HEK293 (cell line): Measurements from ENCODE around the gene YDJC.

Experiments used
- HOXA7 ChIP-seq: sonication (generic); formaldehyde crosslinking; IDR thresholded peaks from 2 replicates; pipeline ENCODE4 v1.8.1; 2022; ENCODE audit warnings: missing genetic modification reagents, borderline replicate concordance
- KLF9 ChIP-seq: fragments of 450-650 bp; formaldehyde crosslinking; IDR thresholded peaks from 2 replicates; pipeline ENCODE4 v1.5.1; 2016; ENCODE audit warnings: missing biosample characterization, missing genetic modification characterization, low read depth
- MYNN ChIP-seq: fragments of 450-650 bp; formaldehyde crosslinking; IDR thresholded peaks from 2 replicates; pipeline ENCODE4 v1.5.1; 2016; ENCODE audit warnings: missing biosample characterization, missing genetic modification characterization, borderline replicate concordance
- OVOL3 ChIP-seq: fragments of 450-650 bp; formaldehyde crosslinking; IDR thresholded peaks from 2 replicates; pipeline ENCODE4 v1.5.1; 2016; ENCODE audit warnings: missing biosample characterization, missing genetic modification characterization
- SETDB1 ChIP-seq: IDR thresholded peaks from one replicate; pipeline ENCODE4 v1.6.1; 2017; ENCODE audit warnings: mild to moderate bottlenecking, low read length, moderate library complexity, mixed read lengths; ENCODE audit not compliant: insufficient read length
- TSHZ1 ChIP-seq: fragments of 450-650 bp; formaldehyde crosslinking; IDR thresholded peaks from 2 replicates; pipeline ENCODE4 v1.5.1; 2016; ENCODE audit warnings: missing biosample characterization, missing genetic modification characterization, borderline replicate concordance
- ZEB2 ChIP-seq: fragments of 450-650 bp; formaldehyde crosslinking; IDR thresholded peaks from 2 replicates; pipeline ENCODE4 v1.5.1; 2016; ENCODE audit warnings: missing biosample characterization, missing genetic modification characterization
- ZFP3 ChIP-seq: fragments of 450-650 bp; formaldehyde crosslinking; IDR thresholded peaks from 2 replicates; pipeline ENCODE4 v1.5.1; 2016; ENCODE audit warnings: low read depth, missing biosample characterization, missing genetic modification characterization
- ZFP37 ChIP-seq: fragments of 450-650 bp; formaldehyde crosslinking; IDR thresholded peaks from 2 replicates; pipeline ENCODE4 v1.5.1; 2016; ENCODE audit warnings: missing biosample characterization, missing genetic modification characterization
- ZNF121 ChIP-seq: fragments of 450-650 bp; formaldehyde crosslinking; IDR thresholded peaks from 2 replicates; pipeline ENCODE4 v1.5.1; 2016; ENCODE audit warnings: missing biosample characterization, missing genetic modification characterization
- ZNF148 ChIP-seq: fragments of 450-650 bp; formaldehyde crosslinking; IDR thresholded peaks from 2 replicates; pipeline ENCODE4 v1.5.0; 2017; ENCODE audit warnings: missing biosample characterization, missing genetic modification characterization, borderline replicate concordance
- ZNF155 ChIP-seq: fragments of 450-650 bp; formaldehyde crosslinking; IDR thresholded peaks from 2 replicates; pipeline ENCODE4 v1.5.1; 2016; ENCODE audit warnings: missing biosample characterization, missing genetic modification characterization
- ZNF16 ChIP-seq: fragments of 450-650 bp; formaldehyde crosslinking; IDR thresholded peaks from 2 replicates; pipeline ENCODE4 v1.5.1; 2016; ENCODE audit warnings: low read depth, missing biosample characterization, missing genetic modification characterization
- ZNF19 ChIP-seq: fragments of 450-650 bp; formaldehyde crosslinking; IDR thresholded peaks from 2 replicates; pipeline ENCODE4; 2016; ENCODE audit warnings: missing biosample characterization, missing genetic modification characterization, low read depth
- ZNF211 ChIP-seq: fragments of 450-650 bp; formaldehyde crosslinking; IDR thresholded peaks from 2 replicates; pipeline ENCODE4 v1.5.1; 2016; ENCODE audit warnings: low read depth, missing biosample characterization, missing genetic modification characterization
- ZNF214 ChIP-seq: fragments of 450-650 bp; formaldehyde crosslinking; IDR thresholded peaks from 2 replicates; pipeline ENCODE4 v1.5.1; 2017; ENCODE audit warnings: missing biosample characterization, mild to moderate bottlenecking, missing genetic modification characterization, borderline replicate concordance
- ZNF335 ChIP-seq: fragments of 450-650 bp; formaldehyde crosslinking; conservative IDR thresholded peaks from 2 replicates; pipeline ENCODE4 v1.5.1; 2016; ENCODE audit warnings: missing biosample characterization, missing genetic modification characterization
- ZNF341 ChIP-seq: fragments of 450-650 bp; formaldehyde crosslinking; IDR thresholded peaks from 2 replicates; pipeline ENCODE4; 2016; ENCODE audit warnings: low read depth, missing biosample characterization, missing genetic modification characterization
- ZNF350 ChIP-seq: fragments of 450-650 bp; formaldehyde crosslinking; IDR thresholded peaks from 2 replicates; pipeline ENCODE4 v1.5.0; 2017; ENCODE audit warnings: missing biosample characterization, mild to moderate bottlenecking, missing genetic modification characterization
- ZNF366 ChIP-seq: fragments of 450-650 bp; formaldehyde crosslinking; conservative IDR thresholded peaks from 2 replicates; pipeline ENCODE4 v1.5.1; 2016; ENCODE audit warnings: missing biosample characterization, missing genetic modification characterization
- ZNF449 ChIP-seq: fragments of 450-650 bp; formaldehyde crosslinking; IDR thresholded peaks from 2 replicates; pipeline ENCODE4 v1.5.1; 2017; ENCODE audit warnings: missing biosample characterization, mild to moderate bottlenecking, missing genetic modification characterization, moderate library complexity
- ZNF529 ChIP-seq: fragments of 450-650 bp; formaldehyde crosslinking; IDR thresholded peaks from 2 replicates; pipeline ENCODE4 v1.5.1; 2017; ENCODE audit warnings: missing genetic modification characterization, missing biosample characterization; ENCODE audit not compliant: insufficient replicate concordance
- ZNF561 ChIP-seq: fragments of 450-650 bp; IDR thresholded peaks from 2 replicates; pipeline ENCODE4 v1.5.1; 2018; ENCODE audit warnings: missing biosample characterization, missing genetic modification characterization, borderline replicate concordance
- ZNF624 ChIP-seq: fragments of 450-650 bp; formaldehyde crosslinking; IDR thresholded peaks from 2 replicates; pipeline ENCODE4 v1.5.1; 2017; ENCODE audit warnings: missing biosample characterization, missing genetic modification characterization
- ZNF645 ChIP-seq: fragments of 450-650 bp; formaldehyde crosslinking; IDR thresholded peaks from 2 replicates; pipeline ENCODE4; 2016; ENCODE audit warnings: missing biosample characterization, missing genetic modification characterization
- ZNF704 ChIP-seq: fragments of 450-650 bp; formaldehyde crosslinking; IDR thresholded peaks from 2 replicates; pipeline ENCODE4 v1.5.1; 2016; ENCODE audit warnings: missing biosample characterization, missing genetic modification characterization
- ZNF768 ChIP-seq: fragments of 450-650 bp; formaldehyde crosslinking; IDR thresholded peaks from 2 replicates; pipeline ENCODE4 v1.5.1; 2018; ENCODE audit warnings: missing biosample characterization, mild to moderate bottlenecking, missing genetic modification characterization
- ZNF843 ChIP-seq: fragments of 450-650 bp; formaldehyde crosslinking; IDR thresholded peaks from 2 replicates; pipeline ENCODE4 v1.5.1; 2016; ENCODE audit warnings: missing biosample characterization, missing genetic modification characterization
- ZSCAN23 ChIP-seq: fragments of 450-650 bp; formaldehyde crosslinking; IDR thresholded peaks from 2 replicates; pipeline ENCODE4 v1.5.1; 2016; ENCODE audit warnings: missing biosample characterization, missing genetic modification characterization
- ZSCAN30 ChIP-seq: fragments of 450-650 bp; IDR thresholded peaks from 2 replicates; pipeline ENCODE4 v1.5.1; 2018; ENCODE audit warnings: missing biosample characterization, mild to moderate bottlenecking, missing genetic modification characterization, moderate library complexity

YDJC gene

GRCh38 chr22:21642584-21643448 lies 13.0 kb upstream of the YDJC start (continued):
- TF ChIP-seq ZNF19 (tag by site-specific recombination), result no peak
- TF ChIP-seq ZEB2, result 0 out of 2 replicates have a peak, but pooled peaks have one; percentile 24
- TF ChIP-seq ZFP3 (tag by site-specific recombination), result no peak
- no peak for TF ChIP-seq ZNF768 (tag by site-specific recombination)
- TF ChIP-seq ZNF335 (tag by site-specific recombination), result no peak; the same call in none of the 2 replicates
- TF ChIP-seq ZNF843, result no peak
- TF ChIP-seq SETDB1, result no peak
- TF ChIP-seq OVOL3 (tag by site-specific recombination), result no peak
- TF ChIP-seq ZNF214 (tag by site-specific recombination), result no peak
- TF ChIP-seq MYNN, result no peak
- no peak for TF ChIP-seq ZNF121 (tag by site-specific recombination)
- no peak for TF ChIP-seq ZNF645 (tag by site-specific recombination)
- no peak for TF ChIP-seq ZNF704 (tag by site-specific recombination)
- TF ChIP-seq ZFP37 (tag by site-specific recombination), result no peak
- TF ChIP-seq ZNF16 (tag by site-specific recombination), result no peak
- TF ChIP-seq ZNF148 (tag by site-specific recombination), result no peak
- TF ChIP-seq ZNF350 (tag by site-specific recombination), result no peak
- no peak for TF ChIP-seq ZNF211 (tag by site-specific recombination)
- TF ChIP-seq TSHZ1 (tag by site-specific recombination), result no peak; the same call in 1 of the 2 replicates
- peak; percentile 57; the same call in 1 of the 2 replicates for TF ChIP-seq ZNF366 (tag by site-specific recombination)
- TF ChIP-seq ZSCAN30 (tag by site-specific recombination), result peak; percentile 60; the same call in 1 of the 2 replicates
- TF ChIP-seq HOXA7 (CRISPR knock-in tag), result no peak
- no peak for TF ChIP-seq ZNF155 (tag by site-specific recombination)
- TF ChIP-seq ZNF449 (tag by site-specific recombination), result no peak
- no peak for TF ChIP-seq ZNF624 (tag by site-specific recombination)
- TF ChIP-seq ZNF341, result peak; percentile 21; the same call in 1 of the 2 replicates
- no peak for TF ChIP-seq ZSCAN23 (tag by site-specific recombination)
- TF ChIP-seq ZNF529 (tag by site-specific recombination), result no peak
- peak; percentile 43; the same call in 1 of the 2 replicates for TF ChIP-seq ZNF561 (tag by site-specific recombination)
- TF ChIP-seq KLF9 (tag by site-specific recombination), result no peak
